HCEC 1CT (cell line): ENCODE data around the gene FAM83E.

Source experiments
- DNase-seq: peaks from one replicate; pipeline ENCODE4 v3.0.0-alpha.2; 2017

Gene FAM83E

GRCh38 chr19:48627865-48628314 lies 13.0 kb upstream of the FAM83E start:
- no peak for DNase-seq

- DNase-seq, result no peak
Observed at GRCh38 chr19:48627201-48627864, 12.5 kb upstream of the FAM83E start.

DNA sequence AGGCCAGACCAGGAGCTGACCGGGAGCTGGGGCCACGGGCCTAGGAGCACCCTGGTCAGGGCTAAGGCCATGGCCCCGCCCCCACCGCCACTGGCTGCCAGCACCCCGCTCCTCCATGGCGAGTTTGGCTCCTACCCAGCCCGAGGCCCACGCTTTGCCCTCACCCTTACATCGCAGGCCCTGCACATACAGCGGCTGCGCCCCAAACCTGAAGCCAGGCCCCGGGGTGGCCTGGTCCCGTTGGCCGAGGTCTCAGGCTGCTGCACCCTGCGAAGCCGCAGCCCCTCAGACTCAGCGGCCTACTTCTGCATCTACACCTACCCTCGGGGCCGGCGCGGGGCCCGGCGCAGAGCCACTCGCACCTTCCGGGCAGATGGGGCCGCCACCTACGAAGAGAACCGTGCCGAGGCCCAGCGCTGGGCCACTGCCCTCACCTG lies 11.0 kb upstream of the FAM83E start:
- no peak for DNase-seq

DNA sequence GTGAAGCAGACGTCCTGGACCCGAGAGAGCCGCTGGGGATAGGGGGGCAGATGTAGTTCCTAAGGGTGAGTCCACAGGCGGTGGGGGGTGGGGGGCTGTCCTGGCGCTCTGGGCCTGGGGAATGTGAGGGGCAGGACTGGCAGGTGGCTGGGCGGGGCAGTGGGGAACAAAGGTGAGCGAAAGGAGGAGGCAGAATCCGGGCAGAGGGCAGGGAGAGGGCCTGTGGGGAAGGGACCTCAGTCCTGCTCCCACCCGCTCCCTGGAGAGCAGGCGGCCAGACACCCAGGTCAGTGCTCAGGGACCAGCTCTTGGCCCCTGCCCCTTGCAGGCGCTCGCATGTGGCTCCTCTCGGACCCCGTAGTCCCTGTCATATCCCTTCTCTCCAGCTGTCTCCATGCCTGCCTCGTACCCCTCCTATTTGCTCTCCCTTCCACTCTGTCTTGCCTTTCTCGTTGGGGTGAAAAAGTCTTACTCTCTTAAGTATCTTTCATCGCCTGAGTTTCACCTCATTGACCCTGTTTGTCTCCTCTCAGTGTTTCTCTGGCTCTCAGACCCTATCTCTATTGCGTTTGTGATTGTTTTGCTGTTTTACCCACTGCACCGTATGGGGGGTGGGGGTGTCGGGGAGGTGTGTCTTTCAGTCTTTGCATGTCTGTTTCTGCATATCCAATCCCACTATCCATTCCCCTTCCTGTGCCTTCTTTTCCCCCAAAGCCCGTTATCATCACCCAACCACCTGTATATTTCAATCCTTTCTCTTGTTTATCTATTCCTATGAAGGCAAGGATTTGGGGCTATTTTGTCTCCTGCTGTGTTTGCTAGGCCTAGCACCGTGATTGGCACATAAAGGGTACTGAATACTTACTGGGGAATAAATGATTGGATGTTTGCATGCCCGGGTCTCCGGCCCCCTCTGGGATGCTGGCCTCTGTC lies 10.2 kb upstream of the FAM83E start:
- no peak for DNase-seq

GRCh38 chr19:48624067-48624594 lies 9.3 kb upstream of the FAM83E start:
- DNase-seq, result peak; percentile 97

- DNase-seq, result no peak
Observed at GRCh38 chr19:48623556-48624066, 8.7 kb upstream of the FAM83E start.

DNA sequence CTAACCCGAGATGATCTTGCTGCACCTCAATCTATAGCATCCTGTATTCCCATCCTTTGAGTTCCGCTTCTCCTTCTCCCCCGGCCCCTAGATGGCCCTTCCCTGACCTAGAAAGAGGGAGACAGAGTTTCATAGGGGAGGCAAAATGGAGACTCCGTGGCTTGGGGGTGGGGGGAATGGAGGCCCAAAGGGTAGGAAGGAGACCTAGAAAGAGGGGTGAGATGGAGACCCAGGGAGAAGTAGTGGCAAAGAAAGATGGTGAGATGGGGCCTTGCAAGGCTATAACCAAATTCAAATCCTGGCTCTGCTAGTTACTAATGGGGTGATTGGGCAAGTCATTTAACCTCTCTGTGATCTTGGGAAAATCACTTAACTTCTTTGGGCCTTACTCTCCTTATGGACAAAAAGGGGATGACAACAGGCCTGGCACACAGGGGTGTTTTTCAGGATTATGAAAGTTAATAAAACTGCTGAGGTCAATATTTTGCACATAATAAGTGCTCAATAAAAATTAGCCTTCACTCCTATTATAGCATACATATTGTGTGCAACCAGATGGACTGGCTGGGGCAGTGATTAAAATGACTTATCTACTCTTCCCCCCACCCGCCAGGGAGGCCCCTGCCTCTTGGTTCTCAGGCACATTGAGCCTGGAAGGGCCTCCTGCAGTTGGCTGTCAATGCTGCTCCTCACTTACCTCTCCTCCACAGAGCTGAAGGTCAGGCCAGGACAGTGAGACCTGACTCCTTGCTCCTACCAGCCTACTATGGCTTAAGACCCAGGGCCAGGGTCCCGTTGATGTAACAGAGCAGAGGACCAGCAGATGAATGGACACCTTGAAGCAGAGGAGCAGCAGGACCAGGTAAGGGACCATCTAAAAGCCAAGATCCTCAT lies 5.1 kb upstream of the FAM83E start:
- peak; percentile 38 for DNase-seq

- DNase-seq, result peak; percentile 100
Observed at GRCh38 chr19:48618916-48619691, 4.2 kb upstream of the FAM83E start, which contains the start of the genes RPL18 and SPHK2. RPL18 (minus strand) TSS chr19:48619178; CDS start chr19:48619143, 35 bp downstream. SPHK2 (plus strand) TSS chr19:48619506; CDS start chr19:48620515, 1,009 bp downstream.

DNA sequence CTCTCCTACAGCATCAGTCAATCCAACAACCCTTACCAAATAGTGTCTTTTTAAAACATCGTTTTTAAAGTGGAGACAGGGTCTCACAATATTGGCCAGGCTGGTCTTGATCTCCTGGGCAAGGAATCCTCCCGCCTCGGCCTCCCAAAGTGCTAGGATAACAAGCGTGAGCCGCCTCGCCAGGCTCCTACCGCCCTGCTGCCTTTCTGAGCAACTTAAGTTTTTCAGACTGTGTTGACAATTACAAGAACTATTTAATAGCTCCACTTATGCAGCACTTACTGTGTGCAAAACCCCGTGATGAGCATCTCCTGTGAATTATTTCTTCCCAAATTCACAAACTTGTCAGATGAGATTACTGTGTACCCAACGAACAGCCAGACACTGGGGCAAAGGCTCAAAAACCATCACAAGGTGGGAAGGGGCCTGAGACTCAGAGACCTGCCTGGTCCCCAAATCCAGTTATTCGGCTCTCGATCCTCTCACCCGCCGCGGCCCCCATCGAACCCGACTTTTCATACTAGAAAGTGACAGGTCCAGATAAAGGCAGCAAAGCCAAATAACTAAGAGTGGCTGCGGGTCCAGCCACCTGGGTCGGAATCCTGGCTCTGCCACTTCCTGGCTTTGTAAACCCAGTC lies 3.5 kb upstream of the FAM83E start:
- DNase-seq, result no peak

DNA sequence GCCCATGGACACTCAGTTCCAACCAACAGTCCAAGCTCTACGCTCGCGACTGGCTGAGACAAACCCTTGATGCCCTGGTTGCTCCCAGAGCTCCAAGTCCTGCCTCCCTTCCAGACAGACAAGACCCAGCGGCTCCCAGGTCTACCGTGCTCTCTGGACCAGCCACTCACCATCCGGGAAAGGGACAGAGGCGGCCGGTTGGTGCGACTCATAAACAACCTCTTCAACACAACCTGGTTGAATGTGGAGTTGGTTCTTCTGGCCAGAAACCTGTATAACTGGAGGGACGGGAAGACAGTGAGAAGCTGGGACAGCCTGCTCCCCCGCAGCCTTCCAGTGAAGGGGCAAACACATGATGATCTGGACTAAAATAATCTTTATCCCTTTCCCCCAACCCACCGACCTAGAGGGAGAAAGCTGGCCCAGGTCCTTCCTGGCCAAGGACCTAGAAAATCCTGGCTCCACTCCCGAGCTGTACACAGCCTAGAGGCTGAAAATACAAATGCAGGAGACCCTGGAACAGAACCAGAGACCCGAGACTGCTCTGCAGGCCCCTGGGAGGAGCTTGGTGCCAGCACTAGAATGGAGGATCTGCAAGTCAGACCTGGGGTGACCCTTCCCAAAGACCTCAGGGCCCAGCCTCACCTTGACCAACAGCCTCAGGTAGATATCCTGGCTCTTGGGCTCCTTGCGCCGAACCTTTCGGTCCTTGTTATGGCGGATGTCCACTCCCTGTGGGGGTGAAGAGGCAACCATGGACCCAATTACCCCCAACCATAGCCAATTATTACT lies 2.5 kb upstream of the FAM83E start:
- no peak for DNase-seq

DNA sequence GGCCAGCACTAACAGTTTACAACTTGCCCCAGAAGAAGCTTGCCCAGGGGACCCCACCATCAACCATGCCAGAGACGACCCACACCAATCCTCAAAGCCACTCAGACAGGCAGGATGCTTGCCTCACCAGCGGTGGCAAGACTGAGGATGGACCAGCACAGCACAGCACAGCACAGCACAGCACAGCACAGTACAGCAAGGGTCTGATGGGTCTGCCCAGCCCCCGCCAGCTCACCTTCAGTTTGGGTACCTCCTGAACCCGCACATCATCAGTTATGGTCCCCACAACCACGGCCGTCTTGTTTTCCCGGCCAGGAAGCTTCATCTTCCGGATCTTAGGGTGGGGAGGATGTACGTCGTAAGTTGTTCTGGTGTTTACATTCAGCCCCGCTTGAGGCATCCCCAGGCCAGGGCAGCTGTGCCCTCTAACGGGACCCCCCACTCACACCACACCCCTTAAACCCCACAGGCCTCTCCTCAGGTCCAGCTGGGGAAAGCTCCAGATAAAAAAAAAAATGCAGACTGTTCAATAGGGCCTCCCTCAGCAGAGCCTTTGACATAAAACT lies 1.7 kb upstream of the FAM83E start:
- DNase-seq, result no peak

GRCh38 chr19:48616041-48616436 lies 1.2 kb upstream of the FAM83E start:
- DNase-seq, result no peak

DNA sequence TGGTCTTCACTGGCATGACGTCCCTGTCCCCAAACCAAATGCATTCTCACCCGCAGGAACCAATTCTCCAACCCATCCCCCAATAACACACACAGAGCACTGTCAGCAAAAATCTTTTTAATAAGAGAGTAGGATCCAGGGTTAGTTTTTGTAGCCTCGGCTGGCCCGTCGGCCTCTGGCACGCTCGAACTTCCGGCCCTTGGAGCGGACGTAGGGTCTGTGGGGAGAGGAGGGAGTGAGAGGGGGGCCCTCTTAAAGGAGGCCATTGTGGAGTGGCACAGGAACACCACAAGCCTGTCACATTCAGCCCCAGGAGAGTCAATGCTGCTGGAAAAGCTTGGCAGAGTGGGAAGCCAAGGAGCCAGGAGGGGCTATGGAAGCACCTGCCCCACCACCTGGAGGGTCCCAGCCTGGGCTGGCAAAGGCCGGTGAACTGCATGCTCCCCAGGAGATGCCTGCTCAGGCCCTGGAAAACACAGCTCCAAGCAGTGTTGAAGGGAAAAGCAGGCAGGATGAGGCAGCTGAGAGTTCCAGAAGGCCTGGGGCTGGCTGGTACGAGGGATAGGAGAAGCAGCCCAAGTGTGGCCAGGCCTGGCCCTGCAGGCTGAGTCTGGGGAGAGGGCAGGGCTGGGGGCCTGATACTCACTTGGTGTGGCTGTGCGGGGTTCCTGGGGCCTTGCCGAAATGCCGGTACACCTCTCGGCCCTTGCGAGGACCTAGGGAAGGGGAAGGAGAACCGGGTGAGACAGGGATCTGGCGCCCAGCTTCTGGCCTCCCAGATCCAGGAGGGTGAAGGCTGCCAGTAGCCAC lies 560 bp upstream of the FAM83E start:
- no peak for DNase-seq

GRCh38 chr19:48613852-48614435 lies 932 bp downstream of the FAM83E start:
- DNase-seq, result no peak

GRCh38 chr19:48613024-48613851 lies 1.6 kb downstream of the FAM83E start:
- no peak for DNase-seq

DNA sequence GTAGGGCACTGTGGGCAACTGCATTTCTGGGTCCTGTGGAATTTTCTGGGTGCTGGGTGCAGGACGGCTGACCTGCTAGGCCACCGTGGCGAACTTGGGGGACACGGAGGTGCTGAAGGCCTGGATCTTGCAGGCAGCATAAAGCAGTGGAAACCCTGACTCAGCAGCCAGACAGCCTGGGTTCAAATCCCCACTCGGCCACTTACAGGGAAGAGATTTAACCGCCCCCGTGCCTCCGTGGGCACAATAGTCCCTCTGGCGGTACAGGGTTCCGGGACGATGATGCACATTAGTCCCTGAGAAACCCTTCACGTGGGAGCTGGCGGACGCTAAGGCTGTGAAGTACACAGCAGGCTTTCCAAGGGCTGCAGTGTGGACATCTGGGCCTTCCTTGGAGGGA lies 3.0 kb downstream of the FAM83E start:
- DNase-seq, result no peak

DNA sequence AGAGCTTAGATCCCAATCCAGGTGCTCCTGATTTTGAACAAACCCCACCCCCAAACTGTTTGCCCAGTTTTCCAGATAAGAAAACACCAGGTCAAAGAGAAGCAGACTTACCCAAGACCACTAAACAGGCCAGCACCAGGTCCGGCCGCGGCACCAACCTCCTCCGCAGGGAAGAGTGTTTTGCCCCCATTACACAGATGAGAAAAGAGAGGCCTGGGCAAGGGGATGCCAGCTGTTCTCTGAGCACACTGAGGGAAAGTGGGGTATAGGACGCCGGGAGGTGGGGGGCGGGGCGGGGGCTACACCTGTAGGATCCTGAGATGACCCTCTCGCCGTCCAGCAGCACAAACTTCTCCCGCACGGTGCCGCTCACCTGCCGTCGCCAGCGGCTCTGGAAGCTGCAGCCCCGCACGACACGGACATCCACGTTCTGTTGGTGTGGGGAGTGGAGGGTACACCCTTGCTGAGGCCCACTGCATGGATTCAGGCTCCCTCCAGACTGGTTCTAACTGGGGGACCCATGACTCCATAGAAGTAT lies 5.2 kb downstream of the FAM83E start:
- DNase-seq, result no peak
